H1 (cell line): ENCODE results near the gene AXIN2. TPM values are rescaled to one million over a fixed set of nuclear protein-coding genes. Genes with fewer than 3 reads are reported as not detected.

Source experiments
- ASH2L ChIP-seq: fragments of 200-600, 300-600 bp; sonication (generic); IDR thresholded peaks from one replicate; pipeline ENCODE4 v1.7.1; 2017; ENCODE audit warnings: low read length
- BRCA1 ChIP-seq: IDR thresholded peaks from 2 replicates; pipeline ENCODE4 v1.6.1; 2012; ENCODE audit warnings: low read depth, low read length, improper control_type of control experiment
- CBX5 ChIP-seq: fragments of 300-800, 300-1000 bp; sonication (generic); IDR thresholded peaks from 2 replicates; pipeline ENCODE4 v1.7.1; 2016; ENCODE audit warnings: antibody characterized with exemption, low read length, low read depth
- CEBPB ChIP-seq: IDR thresholded peaks from 2 replicates; pipeline ENCODE4 v1.6.1; 2012; ENCODE audit warnings: low read depth, low read length
- CREB1 ChIP-seq: IDR thresholded peaks from 2 replicates; pipeline ENCODE4 v1.6.1; 2012; ENCODE audit warnings: inconsistent platforms
- GABPA ChIP-seq: IDR thresholded peaks from 2 replicates; pipeline ENCODE4 v1.6.1; 2011; ENCODE audit warnings: mild to moderate bottlenecking, low read length, moderate library complexity, borderline replicate concordance; ENCODE audit not compliant: insufficient read depth
- HDAC2 ChIP-seq, 2 experiments: fragments of 300-600 bp in 1 of 2; sonication (generic) in 1 of 2; IDR thresholded peaks; 2 replicates each; pipeline ENCODE4 v1.6.1; 2011 to 2012; ENCODE audit warnings: low read depth in 2 of 2, low read length in 2 of 2, mild to moderate bottlenecking in 2 of 2, moderate library complexity in 2 of 2, borderline replicate concordance in 1 of 2, inconsistent platforms in 1 of 2
- JUN ChIP-seq: IDR thresholded peaks from 2 replicates; pipeline ENCODE4 v1.6.1; 2011; ENCODE audit warnings: low read depth, mild to moderate bottlenecking, improper control_type of control experiment, low read length
- KDM4A ChIP-seq: IDR thresholded peaks from one replicate; pipeline ENCODE4 v1.7.1; 2012; ENCODE audit warnings: low read depth, mild to moderate bottlenecking, moderate library complexity, low read length, inconsistent platforms; ENCODE audit not compliant: severe bottlenecking
- KDM5A ChIP-seq: fragments of 200-600 bp; IDR thresholded peaks from 2 replicates; pipeline ENCODE4 v1.7.1; 2012; ENCODE audit warnings: mild to moderate bottlenecking, low read length, inconsistent platforms, mixed read lengths
- PHF8 ChIP-seq: fragments of 200-600 bp; sonication (generic); conservative IDR thresholded peaks from 2 replicates; pipeline ENCODE4 v1.7.1; 2012; ENCODE audit warnings: low read depth, mild to moderate bottlenecking, inconsistent platforms, low read length, moderate library complexity
- POU5F1 ChIP-seq: IDR thresholded peaks from 2 replicates; pipeline ENCODE4 v1.6.1; 2011; ENCODE audit warnings: low read depth, mild to moderate bottlenecking, low read length, moderate library complexity
- RBBP5 ChIP-seq: IDR thresholded peaks from 2 replicates; pipeline ENCODE4 v1.7.1; 2012; ENCODE audit warnings: low read depth, mild to moderate bottlenecking, inconsistent platforms, low read length, moderate library complexity, borderline replicate concordance
- RXRA ChIP-seq: IDR thresholded peaks from 2 replicates; pipeline ENCODE4 v1.6.1; 2011; ENCODE audit warnings: low read depth, mild to moderate bottlenecking, low read length, moderate library complexity; ENCODE audit not compliant: insufficient read depth
- SAP30 ChIP-seq: fragments of 300-600 bp; sonication (generic); IDR thresholded peaks from 2 replicates; pipeline ENCODE4 v1.7.1; 2012; ENCODE audit warnings: low read length, moderate library complexity, mild to moderate bottlenecking, inconsistent platforms; ENCODE audit not compliant: insufficient read depth, insufficient replicate concordance
- SIN3A ChIP-seq, 2 experiments: IDR thresholded peaks in 1 of 2; conservative IDR thresholded peaks in 1 of 2; 2 replicates each; pipeline ENCODE4 v1.6.1; 2011 to 2012; ENCODE audit warnings: low read length in 2 of 2, improper control_type of control experiment in 1 of 2, low read depth in 1 of 2, mild to moderate bottlenecking in 1 of 2
- SP2 ChIP-seq: IDR thresholded peaks from 2 replicates; pipeline ENCODE4 v1.6.1; 2012; ENCODE audit warnings: mild to moderate bottlenecking, low read length, inconsistent platforms
- TAF1 ChIP-seq: IDR thresholded peaks from 2 replicates; pipeline ENCODE4 v1.6.1; 2011; ENCODE audit warnings: mild to moderate bottlenecking, low read depth, low read length
- TAF7 ChIP-seq: optimal IDR thresholded peaks from 2 replicates; pipeline ENCODE3; 2011; ENCODE audit warnings: low read depth, mild to moderate bottlenecking, inconsistent platforms, low read length, moderate library complexity, borderline replicate concordance
- ZNF274 ChIP-seq: IDR thresholded peaks from 2 replicates; pipeline ENCODE4 v1.7.0; 2012; ENCODE audit warnings: low read length, borderline replicate concordance; ENCODE audit errors: extremely low read depth
- polyA plus RNA-seq, 7 experiments: library from polyadenylated mRNA; depleted of rRNA in 3 of 7; stranded (reverse) in 5 of 7; unstranded in 2 of 7; fragments of >200 nt in 5 of 7; fragments of 200-250 nt in 2 of 7; gene quantifications; 1 replicate in 5 of 7; 2 replicates in 1 of 7; 4 replicates in 1 of 7; pipeline versions ENCODE4 v1.2.1 to v1.2.3, GENCODE V29; 2011 to 2013; ENCODE audit warnings: missing spikeins in 2 of 7, mixed read lengths in 2 of 7
- total RNA-seq: library from RNA; stranded (reverse); fragmentation: NEBNext Ultra II Directional; extraction: Animal tissue kit (Norgen Biotek cat#: 25700); gene quantifications from 2 replicates; pipeline ENCODE4 v1.2.1, GENCODE V29; 2021
- TF ChIP-seq, protein P1 (sequence below): IDR thresholded peaks from 2 replicates; pipeline ENCODE4 v1.6.1; 2012; ENCODE audit warnings: inconsistent platforms

AXIN2 gene
- total and polyA plus RNA-seq, 2 of the 8 experiments (the other 6 are each of a cell fraction or from before 2014, with no cell fraction given): 17.7 to 33.4 TPM

GRCh38 chr17:65559804-65560627, 1.4 kb downstream of the AXIN2 start (continued):
- TF ChIP-seq PHF8: no peak
- TF ChIP-seq TAF1: 0 out of 2 replicates have a peak, but pooled peaks have one; percentile 26
- no peak for TF ChIP-seq KDM5A
- TF ChIP-seq CEBPB: no peak
- no peak for TF ChIP-seq HDAC2 (IDR thresholded peaks at IDR 0.05; ENCODE audit: borderline replicate concordance in 1 of 2, low read depth in 2 of 2, low read length in 2 of 2)
- TF ChIP-seq SIN3A (conservative IDR thresholded peaks at IDR 0.05 in 1 of 2, IDR thresholded peaks at IDR 0.05 in 1 of 2; ENCODE audit: low read depth in 1 of 2, low read length in 2 of 2): peak in 1 of 2 experiments; percentile 12; a peak in 1 of 4 replicates
- no peak for TF ChIP-seq CBX5
- no peak for TF ChIP-seq POU5F1
- TF ChIP-seq ZNF274: no peak
- TF ChIP-seq TAF7: no peak
- peak; percentile 47 for TF ChIP-seq KDM4A
- TF ChIP-seq RBBP5: peak; percentile 22; the same call in 1 of the 2 replicates
- peak; percentile 74 for TF ChIP-seq ASH2L
- TF ChIP-seq GABPA: no peak
- TF ChIP-seq SP2: no peak
- TF ChIP-seq SAP30: no peak
- no peak for TF ChIP-seq BRCA1
- TF ChIP-seq, protein P1, sequence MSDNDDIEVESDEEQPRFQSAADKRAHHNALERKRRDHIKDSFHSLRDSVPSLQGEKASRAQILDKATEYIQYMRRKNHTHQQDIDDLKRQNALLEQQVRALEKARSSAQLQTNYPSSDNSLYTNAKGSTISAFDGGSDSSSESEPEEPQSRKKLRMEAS: no peak
- TF ChIP-seq CREB1: no peak
- no peak for TF ChIP-seq RXRA
- TF ChIP-seq JUN: no peak
